Spleen (tissue), 7 donors: ENCODE results near the gene TMEM229B.

ENCODE experiments used
- POLR2A ChIP-seq, 3 donors: fragments of 450-650 bp; IDR thresholded peaks; one replicate each; pipeline ENCODE4 v1.5.1; 2017; ENCODE audit warnings: antibody characterized with exemption in 3 of 3, mild to moderate bottlenecking in 1 of 3
- TF ChIP-seq, protein P1 (sequence below), 11 experiments: fragments of 200-600 bp in 7 of 11; fragments of 450-650 bp in 4 of 11; sonication (generic) in 4 of 11; IDR thresholded peaks in 8 of 11; conservative IDR thresholded peaks in 3 of 11; 1 replicate in 7 of 11; 2 replicates in 4 of 11; pipeline versions ENCODE4 v1.4.0 to v1.8.0; 2016 to 2021; ENCODE audit warnings: antibody characterized with exemption in 11 of 11, inconsistent platforms in 4 of 11, mild to moderate bottlenecking in 1 of 11
- donor health status: DM: no; HTN: no; CAD: no; lungs with moderate emphysema.
- donor health status: DM: no; HTN: no; CAD: no.
- donor health status: DM: no; HTN: no; CAD: no.

DNA sequence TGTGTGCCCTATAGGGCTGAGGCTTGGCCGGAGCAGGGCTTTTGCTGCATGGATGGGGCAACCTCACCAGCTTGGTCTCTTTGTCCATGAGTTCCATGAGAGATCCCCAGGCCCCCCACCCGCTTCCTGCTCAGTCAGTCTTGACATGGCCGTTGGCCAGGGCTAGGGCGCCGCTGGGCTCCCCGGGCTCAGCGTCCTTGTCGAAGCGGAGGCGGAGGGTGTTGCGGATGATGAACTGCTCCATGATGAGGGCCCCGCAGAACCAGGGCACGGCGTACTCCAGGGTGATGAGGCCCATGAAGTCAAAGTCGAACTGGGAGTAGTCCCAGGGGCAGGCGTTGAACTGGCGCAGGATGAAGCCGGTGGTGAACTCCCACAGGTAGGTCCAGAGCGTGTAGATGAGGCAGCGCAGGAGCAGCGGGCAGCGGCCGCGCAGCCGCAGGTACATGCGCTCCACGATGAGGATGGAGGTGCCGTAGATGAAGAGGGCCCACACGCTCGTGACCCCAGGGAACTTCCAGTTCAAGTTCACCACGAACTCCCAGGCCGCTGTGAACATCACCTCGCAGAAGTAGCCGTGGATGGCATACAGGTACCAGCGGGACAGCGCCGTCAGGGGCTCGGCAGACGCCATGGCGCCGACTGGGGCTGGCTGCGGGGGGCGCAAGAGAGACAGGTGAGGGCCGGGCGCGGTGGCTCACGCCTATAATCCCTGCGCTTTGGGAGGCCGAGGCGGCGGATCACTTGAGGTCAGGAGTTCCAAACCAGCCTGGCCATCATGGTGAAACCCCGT, 15.0 kb downstream of the TMEM229B start:
- TF ChIP-seq, protein P1, sequence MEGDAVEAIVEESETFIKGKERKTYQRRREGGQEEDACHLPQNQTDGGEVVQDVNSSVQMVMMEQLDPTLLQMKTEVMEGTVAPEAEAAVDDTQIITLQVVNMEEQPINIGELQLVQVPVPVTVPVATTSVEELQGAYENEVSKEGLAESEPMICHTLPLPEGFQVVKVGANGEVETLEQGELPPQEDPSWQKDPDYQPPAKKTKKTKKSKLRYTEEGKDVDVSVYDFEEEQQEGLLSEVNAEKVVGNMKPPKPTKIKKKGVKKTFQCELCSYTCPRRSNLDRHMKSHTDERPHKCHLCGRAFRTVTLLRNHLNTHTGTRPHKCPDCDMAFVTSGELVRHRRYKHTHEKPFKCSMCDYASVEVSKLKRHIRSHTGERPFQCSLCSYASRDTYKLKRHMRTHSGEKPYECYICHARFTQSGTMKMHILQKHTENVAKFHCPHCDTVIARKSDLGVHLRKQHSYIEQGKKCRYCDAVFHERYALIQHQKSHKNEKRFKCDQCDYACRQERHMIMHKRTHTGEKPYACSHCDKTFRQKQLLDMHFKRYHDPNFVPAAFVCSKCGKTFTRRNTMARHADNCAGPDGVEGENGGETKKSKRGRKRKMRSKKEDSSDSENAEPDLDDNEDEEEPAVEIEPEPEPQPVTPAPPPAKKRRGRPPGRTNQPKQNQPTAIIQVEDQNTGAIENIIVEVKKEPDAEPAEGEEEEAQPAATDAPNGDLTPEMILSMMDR (IDR thresholded peaks at IDR 0.05 in 8 of 11, conservative IDR thresholded peaks at IDR 0.05 in 3 of 11): no peak
- TF ChIP-seq POLR2A (IDR thresholded peaks at IDR 0.05): no peak
